GM13976 (cell line): ENCODE results near the gene SCCPDH.

ENCODE experiments used
- DNase-seq: peaks from one replicate; pipeline ENCODE4 v3.0.0; 2012; ENCODE audit warnings: low spot score
- in situ Hi-C: fragments of 300-500 bp; cut with MboI; formaldehyde crosslinking; loops from one replicate; pipeline ENCODE4 v1.12.0; 2022; ENCODE audit warnings: low sequenced_read_pairs, mixed read lengths, inconsistent platforms; ENCODE audit not compliant: unreplicated experiment
- TF ChIP-seq, protein P1 (sequence below): IDR thresholded peaks from 2 replicates; pipeline ENCODE4 v1.5.1; 2012; ENCODE audit warnings: borderline replicate concordance, mild to moderate bottlenecking; ENCODE audit not compliant: insufficient read depth; ENCODE audit errors: extremely low read depth, missing control alignments, control extremely low read depth

The SCCPDH gene

DNA sequence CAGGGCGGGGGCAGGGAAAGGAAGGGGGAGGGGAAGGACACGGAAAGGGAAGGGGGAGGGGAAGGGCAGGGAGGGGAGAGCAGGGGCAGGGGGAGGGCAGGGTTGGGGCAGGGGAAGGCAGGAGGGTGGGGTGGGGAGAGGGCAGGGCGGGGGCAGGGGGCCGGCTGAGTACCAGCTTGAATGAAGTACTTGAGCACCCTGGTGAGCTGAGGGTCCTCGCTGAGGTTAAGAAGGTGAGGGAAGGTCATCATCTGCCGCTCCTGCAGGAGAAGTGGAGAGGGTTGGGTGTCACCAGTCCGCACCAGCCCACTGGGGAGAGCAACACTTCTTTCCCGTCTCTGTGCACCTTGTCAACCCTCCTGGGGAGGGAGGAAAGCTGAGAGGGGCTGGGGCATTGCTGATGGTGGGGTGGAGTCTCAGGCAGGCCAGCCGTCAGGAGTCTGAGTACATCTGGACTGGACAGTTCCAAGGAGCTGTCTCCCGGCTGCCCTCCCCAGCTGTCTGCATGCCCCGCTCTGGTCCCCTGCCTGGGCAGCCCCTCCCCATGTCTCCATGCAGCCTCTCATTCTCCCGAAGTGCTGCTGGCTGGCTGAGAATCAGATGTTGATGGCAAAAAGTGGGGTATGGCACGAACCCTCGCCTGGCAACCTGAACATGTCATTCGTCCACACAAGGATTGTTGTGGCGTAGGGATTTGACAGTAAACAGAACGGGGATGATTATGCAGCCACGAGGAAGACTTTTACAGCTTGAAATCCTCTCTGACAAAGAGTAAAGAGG, 70.0 kb downstream of the SCCPDH start:
- TF ChIP-seq, protein P1, sequence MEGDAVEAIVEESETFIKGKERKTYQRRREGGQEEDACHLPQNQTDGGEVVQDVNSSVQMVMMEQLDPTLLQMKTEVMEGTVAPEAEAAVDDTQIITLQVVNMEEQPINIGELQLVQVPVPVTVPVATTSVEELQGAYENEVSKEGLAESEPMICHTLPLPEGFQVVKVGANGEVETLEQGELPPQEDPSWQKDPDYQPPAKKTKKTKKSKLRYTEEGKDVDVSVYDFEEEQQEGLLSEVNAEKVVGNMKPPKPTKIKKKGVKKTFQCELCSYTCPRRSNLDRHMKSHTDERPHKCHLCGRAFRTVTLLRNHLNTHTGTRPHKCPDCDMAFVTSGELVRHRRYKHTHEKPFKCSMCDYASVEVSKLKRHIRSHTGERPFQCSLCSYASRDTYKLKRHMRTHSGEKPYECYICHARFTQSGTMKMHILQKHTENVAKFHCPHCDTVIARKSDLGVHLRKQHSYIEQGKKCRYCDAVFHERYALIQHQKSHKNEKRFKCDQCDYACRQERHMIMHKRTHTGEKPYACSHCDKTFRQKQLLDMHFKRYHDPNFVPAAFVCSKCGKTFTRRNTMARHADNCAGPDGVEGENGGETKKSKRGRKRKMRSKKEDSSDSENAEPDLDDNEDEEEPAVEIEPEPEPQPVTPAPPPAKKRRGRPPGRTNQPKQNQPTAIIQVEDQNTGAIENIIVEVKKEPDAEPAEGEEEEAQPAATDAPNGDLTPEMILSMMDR: no peak
- no peak for DNase-seq
- in situ Hi-C loops: no loop called here

DNA sequence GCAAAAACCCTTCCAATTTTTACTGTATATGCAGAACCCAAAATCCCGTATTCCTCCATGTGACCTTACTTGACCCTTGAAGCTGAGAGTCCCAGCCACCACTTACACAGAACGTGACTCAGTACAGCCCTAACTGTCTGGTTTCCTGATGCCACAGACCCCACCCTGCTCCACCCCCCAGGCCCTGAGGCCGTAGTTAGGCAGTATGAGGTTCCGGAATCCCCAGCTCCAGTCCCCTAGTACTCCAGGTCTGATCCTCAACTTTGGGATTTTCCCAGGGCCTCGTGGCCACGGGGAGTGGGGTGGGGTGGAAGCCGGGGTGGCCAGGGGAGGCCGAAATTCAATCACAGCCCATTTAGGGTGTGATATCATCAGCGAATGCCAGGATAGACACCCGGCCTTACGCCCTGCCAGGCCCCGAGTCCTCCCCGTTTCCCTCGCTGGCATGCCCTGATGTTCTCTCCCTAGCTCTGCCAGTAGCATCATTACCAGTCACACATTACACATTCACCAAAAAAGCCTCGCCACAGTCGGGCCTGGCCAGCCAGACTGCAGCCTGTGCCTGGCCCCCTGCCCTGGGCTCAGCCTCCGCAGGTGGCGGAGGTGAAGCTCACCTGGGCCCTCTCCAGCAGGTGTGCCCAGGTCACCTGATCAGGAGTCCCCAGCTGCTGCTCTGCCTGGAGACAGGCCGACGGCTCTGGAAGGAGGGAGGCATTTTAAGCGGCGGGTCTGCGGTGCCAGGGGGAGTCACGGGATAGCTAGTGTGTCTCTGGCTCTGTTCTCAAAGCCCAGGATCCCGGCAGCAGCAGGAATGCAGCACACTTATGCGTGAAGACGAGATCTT, 70.8 kb downstream of the SCCPDH start:
- no peak for DNase-seq
- in situ Hi-C loops: no loop called here
- TF ChIP-seq, protein P1: no peak

DNA sequence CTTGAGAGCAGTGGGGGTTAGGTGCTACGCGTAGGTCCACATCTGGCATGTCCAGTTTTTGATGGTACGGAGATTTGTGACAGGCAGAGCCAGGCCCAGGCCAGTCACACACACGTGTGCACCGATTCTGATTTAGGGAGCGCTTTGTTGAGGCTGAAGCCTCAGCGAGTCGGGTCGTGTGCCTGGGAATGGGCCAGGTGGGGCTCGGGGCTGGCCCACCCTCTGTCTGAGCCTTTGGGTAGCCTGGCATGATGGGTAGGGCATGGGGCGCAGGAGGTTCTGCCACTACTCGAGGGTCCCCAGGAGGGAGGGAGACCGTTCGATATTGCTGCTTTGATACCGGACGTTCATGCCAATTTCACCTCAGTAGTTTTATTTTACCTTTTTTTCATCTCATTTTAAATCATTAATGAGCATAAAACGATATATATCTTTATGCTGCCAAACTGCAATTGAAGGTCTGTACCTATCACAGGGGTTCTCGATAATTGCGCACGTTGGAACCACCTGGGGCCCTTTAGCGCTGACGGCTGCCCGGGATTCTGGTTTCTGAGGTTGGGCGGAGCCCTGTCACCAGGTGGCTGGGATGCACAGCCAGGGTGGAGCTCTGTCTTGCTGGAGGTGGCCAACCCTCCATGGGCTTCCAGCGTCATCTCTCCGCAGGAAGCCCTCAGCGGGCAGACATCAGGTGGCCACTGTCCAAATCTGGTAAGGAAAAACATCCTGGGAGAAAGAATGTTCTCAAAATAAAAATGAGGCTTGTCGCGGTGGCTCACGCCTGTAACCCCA, 71.9 kb downstream of the SCCPDH start:
- in situ Hi-C loops: no loop called here
- TF ChIP-seq, protein P1: no peak
- no peak for DNase-seq

DNA sequence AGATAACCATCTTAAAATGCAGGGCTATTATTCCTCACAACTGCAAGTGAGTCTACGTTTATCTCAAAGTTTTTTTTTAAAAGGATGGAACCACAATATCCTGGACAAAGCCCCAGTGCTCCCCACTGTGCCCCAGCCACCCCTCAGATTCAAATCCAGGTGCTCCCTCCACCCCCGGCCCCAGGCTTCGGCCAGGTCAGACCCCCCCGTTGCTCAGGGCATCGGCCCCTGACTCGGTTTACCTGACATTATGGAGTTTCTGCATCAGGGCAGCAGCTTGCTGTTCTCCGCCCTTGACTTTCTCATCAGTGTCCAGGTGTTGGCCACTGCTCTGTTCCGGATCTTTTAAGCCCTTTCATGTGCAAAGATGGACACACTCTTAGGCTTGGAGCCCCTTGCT, 72.9 kb downstream of the SCCPDH start:
- TF ChIP-seq, protein P1: no peak
- in situ Hi-C loops: no loop called here
- no peak for DNase-seq

DNA sequence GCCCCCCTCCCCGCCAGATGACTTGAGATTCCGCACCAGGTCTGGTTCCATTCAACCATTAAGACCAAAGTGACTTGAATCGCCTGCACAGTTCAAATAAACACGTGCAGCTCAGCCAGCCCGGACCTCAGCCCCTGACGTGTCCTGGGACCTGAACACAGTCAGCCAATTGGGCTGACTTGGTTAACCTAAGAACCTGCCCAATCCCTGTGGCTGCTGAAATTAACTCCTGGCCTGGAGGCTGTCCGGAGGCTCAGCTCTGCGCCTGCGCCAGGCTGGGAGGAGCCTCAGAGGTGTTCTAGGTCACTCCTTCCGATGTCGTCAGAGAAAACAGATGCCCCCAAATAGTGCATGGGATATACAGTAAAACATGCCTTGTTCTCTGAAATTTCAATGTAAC, 73.4 kb downstream of the SCCPDH start:
- in situ Hi-C loops: no loop called here
- TF ChIP-seq, protein P1: no peak
- no peak for DNase-seq

DNA sequence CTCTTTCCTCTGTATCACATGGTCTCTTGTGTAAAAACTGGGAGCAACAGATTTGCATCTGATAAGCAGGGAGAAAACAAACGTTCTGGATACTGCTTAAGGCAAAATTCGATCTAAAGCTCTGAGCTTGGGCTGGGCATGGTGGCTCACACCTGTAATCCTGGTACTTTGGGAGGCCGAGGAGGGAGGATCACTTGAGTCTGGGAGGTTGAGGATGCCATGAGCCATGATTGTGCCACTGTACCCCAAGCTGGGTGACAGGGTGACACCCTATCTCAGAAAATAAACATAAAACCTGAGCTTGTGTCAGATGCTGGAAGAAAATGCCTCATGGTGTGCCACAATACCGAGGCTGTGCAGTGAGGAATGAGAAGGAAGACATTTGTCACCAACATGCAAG, 73.9 kb downstream of the SCCPDH start:
- TF ChIP-seq, protein P1: no peak
- no peak for DNase-seq
- in situ Hi-C loops: no loop called here
